Suppressor macrophage treated with lipopolysaccharide for 1 hour (primary cell): Measurements from ENCODE around the gene KRT2.

ENCODE experiments used
- DNase-seq, 3 donors: peaks; one replicate each; pipeline ENCODE4 v3.0.0-alpha.2; 2020 to 2022

Gene KRT2

DNA sequence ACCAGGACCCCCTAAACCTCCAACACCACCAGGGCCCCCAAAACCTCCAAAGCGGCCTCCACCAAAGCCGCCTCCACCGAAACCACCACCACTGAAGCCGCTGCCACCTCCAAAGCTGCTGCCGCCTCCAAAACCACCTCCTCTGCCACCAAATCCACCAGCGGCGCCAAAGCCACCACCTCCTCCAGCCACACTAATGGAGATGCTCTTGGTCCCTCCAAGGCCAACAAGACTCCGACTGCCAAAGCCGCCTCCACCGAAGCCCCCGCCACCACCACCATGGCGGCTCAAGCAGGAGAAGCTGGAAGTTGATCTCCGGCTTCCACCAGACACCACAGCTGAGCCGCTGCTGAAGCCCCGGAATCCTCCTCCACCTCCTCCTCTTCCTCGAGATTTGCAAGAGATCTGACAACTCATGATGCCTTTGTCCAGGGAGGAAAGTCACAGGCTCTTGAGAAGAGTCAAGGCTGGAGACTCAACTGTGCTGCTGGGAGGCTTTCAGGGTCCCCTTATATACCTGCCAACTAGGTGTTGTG is at the start of gene KRT2:
Gene KRT2 (minus strand): TSS at position 486 of the 536 bp plus-strand sequence. CDS start 69 bp downstream, at position 417.
- no peak for DNase-seq

DNA sequence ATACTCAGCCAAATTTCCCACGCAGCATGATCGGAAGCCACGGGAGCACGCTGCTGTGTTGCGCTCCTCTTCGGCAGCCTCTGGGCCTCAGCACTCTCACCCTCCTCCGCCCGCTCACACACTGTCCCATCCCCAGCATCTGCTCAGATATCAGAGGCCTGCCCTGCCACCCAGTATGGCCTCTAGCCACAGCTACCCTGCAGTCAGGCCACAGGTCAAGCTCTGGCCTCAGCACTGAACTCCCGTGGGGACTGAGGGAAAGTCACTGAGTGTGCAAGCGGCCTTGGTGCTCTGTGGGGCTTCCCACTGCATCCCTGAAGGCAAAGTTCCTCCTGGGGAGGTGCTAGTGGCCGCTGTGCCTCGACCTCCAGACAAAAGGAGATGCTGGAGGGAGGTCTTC is 49.3 kb upstream of the KRT2 start:
- DNase-seq, result no peak

DNA sequence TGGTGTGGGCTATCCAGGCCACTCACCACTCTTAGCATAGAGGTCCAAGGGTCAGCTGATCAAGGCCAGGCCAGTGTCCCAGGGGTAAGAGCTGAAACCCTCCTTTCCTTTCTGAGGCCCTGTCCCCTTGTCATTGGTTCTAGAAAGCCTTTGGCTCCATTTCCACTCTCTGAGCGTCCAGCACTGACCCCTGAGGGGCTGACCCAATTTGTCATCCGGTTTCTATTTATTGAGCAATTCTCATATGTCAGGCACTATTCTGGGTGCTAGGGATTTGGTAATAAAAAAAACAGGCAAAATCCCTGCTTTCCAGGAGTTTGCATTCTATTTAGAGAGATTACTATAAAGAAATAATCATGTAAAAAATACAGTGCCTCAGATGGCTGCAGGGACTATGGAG is 47.9 kb upstream of the KRT2 start:
- DNase-seq, result no peak

DNA sequence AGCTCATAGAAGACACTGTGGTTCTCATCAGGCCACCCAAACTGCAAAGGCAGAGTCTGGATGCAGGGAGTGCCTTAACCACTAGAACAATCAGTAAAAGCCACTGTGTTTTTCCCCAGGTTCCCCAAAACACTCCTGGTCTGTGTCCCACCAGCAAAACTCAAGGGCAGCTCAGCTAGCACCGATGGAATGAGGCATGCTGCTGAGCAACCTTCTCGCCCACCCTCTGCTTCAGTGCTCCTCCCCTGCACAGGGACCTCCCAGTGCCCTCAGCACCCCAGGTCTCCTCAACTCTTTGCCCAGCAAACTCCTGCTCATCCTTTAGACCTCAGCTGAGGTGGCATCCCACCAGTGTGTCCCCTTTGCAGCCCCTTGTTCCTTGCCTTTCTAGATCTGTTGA is 47.4 kb upstream of the KRT2 start:
- no peak for DNase-seq

DNA sequence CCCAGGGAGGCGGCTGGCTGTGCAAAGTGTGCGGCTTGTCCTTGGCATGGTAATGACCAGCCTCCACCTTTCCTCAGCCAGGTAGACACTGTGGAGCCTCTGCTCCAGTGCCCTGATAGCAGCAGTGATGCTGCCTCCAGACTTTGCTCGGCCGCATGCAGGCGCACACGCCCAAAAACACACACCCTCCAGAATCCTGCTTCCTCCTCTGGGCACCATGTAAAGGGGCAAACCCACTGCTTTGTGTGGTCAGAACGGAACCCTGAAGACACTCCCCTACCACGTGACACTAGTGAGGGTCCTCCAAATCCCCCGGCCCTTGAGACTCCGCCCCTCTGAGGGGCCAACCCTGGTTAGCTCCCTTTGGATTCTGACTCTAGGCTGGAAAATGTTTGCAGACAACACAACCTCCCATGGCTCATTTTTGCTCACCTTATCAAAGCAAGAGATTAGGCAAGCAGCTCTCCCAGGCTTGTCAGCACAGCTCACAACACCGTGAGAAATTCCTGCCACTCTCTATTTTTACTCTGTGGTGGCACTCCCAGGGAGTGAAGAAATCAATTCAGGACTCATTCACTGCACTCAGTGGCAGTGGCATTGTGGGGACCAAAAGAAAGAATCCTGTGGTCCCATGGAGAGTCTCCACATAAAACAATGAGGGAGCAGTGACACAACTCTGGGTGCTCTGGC is 46.8 kb upstream of the KRT2 start:
- no peak for DNase-seq

DNA sequence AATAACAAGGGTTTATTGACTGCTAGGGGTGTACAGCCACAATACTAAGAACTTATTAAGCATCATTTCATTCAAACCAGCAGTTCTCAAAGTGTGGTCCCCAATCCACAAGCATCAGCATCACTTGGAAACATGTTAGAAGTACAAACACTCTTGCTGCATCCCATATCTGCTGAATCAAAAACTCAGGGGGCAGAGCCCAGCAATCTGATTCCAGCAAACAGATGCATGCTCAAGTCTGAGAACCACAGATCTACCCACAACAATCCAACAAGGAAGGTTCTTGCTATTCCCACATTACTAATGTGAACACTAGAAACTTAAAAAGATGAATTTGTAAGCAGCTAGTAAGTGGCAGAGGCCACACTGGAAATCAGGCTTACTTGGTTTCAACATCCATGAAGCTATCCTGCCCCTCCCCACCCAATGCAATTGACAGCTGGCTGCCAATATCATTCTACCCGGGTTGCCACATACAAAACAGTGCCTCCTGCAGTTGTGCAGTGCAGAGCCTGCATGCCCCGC is 45.1 kb upstream of the KRT2 start:
- DNase-seq, result no peak

DNA sequence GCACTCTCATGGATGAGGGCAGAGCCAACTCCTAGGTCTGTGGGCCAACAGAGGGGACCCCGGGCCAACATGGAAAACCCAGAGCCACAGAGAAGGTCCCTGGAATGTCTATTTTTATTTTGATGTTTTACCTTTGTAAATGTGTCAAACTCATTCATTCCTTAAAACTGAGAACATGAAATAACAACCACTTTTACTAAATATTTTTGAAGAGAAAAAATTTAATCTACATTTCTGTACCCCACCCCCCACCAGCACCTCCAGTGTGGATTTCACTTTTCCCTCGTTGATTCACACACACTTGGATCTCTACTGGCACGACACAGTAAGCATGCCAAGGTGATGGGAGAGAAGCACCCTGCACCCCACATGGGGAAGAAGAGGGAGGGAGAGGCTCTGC is 44.6 kb upstream of the KRT2 start:
- no peak for DNase-seq

DNA sequence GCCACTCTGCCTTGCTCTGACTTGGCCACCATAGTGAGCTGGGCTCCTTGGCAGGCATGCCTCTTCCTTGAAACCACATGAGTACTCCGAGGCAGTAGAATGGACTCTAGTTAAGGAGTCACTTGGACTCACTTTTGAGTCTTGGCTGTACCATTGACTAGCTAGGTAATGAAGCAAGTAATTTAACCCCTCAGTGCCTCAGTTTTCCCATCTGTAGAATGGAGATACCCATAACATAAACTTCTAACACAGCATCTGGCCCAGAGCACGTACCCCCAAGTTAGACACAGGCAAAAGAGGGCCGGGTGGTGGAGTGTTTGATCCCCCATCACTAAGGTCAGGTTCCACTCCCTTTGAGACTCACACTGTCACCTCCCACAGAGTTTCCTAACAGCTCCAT is 43.0 kb upstream of the KRT2 start:
- DNase-seq, result no peak

DNA sequence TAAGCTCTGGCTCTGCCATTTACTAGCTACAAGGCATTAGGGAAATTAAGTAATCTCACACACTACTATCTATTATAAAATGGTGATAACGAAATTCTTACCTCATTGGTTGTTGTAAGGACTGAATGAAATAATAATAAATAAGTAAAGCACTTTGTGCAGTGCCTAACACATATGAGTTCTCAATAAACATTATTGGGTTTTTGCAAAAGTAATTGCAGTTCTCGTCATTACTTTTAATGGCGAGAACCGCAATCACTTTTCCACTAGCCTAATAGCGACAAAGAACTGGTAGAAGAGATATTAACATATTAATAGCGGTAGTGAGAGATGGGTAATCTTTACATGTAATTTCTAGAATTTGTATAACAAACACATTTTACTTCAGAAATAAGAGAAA is 42.1 kb upstream of the KRT2 start:
- DNase-seq, result no peak

DNA sequence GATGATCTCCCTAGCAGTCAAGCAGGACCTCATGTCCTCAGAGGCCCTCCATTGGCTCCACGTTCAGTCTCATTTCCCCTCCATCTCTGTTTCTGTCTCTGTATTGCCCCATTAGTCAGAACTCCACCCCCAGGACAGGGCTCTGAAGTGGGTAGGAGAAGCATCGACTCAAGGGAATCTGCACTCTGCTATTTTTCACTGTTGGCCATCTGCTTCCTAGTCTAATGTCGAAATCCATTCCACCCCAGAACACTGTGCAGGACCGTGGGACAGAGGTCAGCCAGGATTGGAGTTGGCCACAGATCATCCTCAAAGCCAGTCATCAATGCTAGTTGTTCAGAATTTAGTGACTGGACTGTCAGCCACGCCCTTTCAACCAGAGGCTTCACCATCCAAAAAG is 41.2 kb upstream of the KRT2 start:
- DNase-seq, result no peak

DNA sequence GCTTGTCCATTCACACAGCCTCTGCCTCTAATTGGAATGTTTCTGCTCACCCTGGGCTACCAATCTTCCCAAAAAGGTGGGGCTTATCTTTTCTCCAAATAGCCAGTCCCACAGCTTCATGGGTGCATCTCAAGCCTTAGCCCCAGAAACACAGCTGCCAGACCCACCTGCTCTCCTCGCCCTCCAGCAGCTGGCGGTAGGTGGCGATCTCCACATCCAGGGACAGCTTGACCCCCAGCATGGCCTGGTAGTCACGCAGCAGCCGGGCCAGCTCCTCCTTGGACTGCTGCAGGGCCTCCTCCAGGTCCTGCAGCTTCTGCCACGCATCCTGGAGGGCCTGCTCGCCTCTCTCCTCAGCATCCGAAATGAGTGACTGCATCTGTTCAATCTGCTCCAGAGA is 40.2 kb upstream of the KRT2 start:
- no peak for DNase-seq

DNA sequence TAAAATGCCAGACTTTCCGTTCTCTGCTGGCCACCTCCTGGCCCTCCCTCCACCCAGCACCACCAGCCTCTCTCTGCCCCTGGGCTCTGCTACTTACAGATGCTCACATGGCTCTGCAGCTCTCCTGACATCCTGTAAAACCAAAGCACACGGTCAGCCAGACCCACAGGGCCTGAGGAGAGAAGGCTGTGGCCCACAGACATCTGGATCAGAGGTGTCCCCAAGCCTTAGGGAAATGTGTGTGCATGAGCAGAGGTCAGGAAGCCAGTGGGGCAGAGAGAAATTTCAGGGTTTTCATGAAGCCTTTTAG is 39.8 kb upstream of the KRT2 start:
- DNase-seq, result no peak

DNA sequence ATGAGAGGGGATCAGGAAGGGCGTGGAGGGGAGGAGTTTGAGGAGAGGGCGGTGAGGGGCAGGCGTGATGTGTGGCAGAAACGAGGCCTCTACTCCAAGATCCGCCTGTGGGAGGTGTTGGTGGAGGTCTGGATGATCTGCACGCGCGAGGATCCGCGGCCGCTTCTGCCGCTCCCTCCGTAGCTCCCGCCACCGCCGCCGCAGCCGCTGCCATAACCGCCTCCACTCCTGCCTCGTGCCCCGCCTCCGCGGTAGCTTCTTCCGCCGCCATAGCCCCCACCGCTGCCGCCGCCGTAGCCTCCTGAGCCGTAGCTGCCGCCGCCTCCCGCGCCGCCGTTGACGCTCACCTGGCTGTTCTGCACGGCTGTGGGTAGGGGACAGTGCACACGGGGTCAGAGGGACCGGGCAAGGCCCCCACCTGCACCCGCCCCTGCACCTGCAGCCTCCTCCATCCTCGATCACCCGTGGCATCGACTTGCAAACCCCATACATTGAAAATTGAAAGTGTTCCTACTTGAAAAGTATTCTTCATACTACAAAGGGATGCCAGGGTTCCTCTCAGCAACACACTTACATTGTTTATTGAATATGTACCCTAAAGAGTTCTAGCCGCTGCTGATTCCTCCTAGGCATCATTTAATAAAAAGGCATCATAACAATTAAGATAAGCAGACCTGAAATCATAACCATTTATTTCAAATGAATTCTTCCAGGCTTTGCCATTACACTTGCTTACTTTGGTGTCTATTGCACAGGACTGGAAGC is 39.2 kb upstream of the KRT2 start:
- DNase-seq, result peak in 2 of 3 donors; percentile 24 to 29

DNA sequence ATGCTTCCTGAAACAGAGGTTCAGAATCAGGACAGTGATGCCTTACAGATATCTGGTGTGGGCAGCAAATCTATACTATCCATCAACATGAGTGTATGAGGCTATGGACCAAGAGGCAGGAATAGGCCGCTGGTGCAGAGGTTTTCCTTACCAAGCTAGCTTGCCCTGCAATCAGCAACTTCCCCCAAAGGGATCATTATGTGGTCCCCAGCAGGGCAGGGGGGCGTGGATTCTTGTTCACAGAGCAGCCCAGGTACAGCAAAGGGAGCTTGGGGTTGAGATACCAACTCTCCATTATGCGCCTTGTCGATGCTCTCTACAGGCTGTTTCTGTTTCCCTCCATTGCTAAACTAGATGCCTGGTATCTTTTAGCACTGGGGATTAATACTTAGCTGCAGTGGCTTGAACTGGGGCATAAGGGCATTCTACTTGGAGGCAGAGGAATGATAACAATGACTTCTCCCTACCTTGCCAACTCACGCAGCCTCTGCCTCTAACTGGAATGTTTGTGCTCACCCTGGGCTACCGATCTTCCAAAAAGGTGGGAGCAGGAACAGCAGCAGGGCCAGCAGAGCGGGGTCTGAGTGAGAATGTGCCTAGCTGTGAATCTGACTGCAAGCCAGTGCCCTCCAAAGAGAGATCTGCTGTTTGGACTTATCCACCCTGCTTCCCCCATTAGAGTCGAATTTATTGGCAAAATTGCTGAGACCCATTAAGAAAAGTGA is 38.5 kb upstream of the KRT2 start:
- no peak for DNase-seq

DNA sequence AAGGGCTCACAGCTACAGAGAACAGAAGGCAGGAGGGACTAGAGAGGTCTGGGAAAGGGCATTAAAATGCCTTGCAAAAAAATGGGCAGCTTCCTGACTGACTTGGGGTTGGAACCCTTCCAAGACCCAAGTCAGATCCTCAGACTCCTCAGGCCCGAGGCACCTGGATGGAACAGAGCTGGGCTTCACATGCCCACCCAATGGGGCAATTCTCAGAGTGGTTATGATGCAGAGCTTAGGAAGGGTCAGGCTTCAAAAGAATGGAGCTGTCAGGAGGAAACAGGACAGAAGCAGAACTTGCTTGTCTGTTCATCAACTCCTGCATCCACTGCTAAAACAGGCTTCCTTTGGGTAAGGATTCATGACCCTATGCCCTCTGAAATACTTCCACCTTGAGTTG is 37.9 kb upstream of the KRT2 start:
- no peak for DNase-seq

DNA sequence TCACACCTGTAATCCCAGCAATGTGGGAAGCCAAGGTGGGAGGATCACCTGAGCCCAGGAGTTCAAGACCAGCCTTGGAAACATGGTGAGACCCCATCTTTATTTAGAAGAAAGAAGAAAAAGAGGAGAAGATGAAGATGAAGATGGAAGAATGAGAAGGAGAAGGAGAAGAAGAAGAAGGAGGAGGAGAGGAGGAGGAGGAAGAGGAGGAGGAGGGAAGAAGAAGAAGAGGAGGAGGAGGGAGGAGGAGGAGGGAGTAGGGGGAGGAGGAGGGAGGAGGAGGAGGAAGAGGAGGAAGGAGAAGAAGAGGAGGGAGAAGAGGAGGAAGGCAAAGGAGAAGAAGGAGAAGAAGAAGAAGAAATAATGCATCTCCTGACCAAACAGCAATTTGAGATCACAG is 37.2 kb upstream of the KRT2 start:
- no peak for DNase-seq

DNA sequence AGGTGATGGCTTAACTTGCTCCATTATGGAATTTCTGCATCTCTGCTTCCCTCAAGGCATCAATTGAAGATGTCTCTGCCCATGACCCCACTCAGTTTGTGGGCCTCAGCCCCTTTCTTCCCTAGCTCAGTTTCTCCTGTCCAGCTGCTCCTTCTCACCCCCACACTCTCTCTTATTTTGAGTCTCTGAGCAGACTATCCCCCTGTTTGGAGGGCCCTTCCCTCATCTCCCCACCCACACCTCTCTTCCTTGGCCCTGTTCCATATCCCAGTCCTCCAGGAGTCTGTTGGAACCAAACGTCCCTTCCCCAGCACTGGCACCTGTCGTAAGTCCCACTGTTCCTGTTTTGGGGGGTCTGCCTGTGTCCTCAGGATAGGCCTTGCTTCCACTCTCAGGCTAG is 36.5 kb upstream of the KRT2 start:
- no peak for DNase-seq

DNA sequence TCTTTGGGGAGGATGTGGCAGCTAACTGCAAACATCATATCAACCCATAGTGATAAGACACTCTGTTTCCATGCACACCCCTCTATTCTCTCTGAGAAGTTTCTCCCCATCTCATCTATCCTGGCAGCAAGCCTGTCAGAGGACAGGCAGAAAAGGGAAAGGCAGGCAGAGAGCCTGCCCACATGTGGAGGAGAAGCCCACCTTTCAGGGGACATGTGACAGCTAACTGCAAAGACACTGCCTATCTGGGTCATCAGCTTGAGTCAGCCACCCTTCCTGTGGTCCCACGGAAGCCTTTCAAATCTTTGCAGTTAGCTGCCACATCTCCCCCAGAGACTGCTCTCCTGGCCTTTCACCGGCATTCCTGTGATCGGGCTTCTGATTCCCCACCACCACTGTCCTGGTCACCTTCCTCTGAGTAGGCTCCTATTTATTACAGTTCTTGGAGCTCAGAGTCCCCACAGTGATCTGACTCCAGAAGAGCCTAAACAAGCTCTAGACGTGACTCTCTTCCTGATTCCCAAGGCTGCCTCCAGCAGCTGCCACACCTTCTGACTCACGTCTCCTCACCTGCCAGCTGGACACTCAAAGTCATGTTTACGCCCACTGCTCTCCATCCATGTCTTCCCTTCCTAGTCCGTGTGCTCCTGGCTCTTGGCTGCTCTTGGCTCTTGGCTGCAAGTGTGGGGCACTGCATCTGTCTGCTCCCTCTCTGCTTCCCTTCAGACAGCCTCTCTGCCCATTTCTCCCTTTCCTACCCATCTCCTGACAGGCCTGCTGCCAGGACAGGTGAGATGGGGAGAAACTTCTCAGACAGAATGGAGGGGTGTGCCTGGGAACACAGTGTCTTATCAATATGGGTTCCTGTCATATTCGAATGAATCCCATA is 35.7 kb upstream of the KRT2 start:
- no peak for DNase-seq

DNA sequence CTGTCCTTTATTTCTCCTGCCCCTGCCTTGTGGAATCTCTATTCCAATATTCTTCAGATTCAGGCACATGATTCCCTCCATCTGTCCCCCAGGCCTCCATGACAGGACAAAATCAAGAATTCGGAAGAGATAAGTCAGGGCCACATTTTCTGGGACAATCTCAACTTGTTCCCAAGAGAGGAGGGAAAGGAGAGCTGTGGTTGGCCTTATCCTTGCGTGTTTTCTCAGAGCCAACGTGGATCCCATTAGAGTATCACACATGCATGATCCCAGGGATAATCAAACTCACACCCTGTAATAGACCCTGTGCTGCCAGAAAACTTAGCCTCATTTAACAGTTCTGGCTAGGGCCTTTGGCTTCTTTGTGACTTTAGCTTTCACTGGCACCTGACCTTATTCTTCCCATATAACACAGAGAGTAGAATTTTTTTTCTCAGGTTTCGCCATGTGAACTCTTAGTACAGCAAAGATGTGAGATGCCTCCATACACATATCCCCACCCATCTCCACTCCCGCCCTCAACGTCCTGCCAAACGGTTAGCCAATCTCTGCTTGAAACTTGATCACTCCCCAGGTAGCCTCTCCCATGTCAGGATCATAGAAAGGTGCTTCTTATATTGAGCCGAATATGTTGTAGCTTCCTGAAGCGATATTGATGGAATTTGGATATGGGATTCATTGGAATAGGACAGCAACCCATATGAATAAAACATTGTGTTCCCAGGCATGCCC is 34.9 kb upstream of the KRT2 start:
- no peak for DNase-seq

DNA sequence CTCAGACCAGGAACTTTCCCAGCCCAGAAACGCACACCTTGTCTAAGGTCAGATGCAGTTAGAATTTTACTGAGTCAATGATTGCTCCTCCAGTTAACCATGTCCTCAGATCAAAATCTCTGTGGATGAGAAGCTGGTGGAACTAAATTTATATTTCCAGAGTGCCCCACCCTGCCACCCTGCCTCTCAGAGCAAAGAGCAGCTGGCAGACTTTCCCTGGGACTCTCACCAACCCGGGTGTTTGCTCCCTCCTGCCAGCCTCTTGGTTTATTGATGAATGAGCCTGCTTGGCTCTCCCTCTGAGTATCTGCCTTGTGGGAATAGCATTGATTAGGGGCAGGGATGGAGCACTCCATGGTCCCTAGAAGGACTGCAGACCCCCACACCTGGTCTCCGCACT is 34.1 kb upstream of the KRT2 start:
- no peak for DNase-seq

DNA sequence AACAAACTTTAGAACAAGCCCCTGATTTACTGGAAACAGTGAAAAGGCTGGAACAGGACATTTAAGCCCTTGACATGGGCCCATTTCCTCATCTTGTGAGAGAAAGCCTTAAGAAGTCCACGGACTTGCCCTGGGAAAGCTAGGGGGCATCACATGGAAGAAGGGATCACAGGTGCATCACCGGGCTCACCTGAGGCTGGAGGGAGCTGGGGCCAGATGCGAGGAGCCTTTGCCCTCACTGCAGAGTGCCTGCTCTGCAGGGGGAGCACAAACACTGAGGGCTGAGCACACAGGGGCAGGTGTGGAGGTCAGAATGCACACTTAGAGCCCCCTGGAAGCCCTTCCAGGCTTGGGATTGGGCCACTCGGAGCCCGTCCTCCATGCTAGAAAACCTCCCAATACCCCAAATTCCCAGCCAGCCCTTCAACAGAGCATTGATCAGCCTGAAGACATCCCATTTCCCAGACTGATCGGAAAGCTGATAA is 33.4 kb upstream of the KRT2 start:
- no peak for DNase-seq

DNA sequence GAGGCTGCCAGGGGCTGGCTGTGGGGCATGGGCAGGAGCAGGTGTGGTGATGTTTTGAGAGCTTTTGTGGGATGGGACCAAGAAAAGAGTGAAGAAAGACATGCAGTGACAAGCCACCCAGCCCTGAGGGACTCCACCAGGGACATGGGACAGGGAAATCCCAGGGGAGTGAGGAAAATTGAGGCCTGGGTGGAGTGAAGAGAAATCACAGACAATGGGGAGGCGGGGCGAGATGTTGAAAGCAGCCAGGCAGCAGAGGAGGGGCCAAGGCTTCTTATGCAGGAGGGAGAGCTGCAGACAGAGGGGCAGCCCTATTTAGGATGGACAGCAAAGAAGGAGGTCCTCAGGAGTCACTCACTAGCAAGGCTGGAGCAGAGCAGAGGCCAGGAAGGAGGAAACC is 32.4 kb upstream of the KRT2 start:
- peak in 1 of 3 donors; percentile 3 for DNase-seq
